Panc1 (cell line): ENCODE results near the gene TBX4. TPM values are rescaled to one million over a fixed set of nuclear protein-coding genes. Genes with fewer than 3 reads are reported as not detected.

Experiments used
- ATAC-seq: fragments of 200-7000 bp; cut with Tn5 transposase; 2 replicates; pipeline ENCODE4 v1.9.1; 2020; ENCODE audit warnings: mild to moderate bottlenecking, moderate library complexity
- BruUV-seq: library from RNA; stranded (reverse); fragments of 400-500 nt; replicated peaks from 2 replicates; lab custom pipeline; 2021; lab: Mats Ljungman, UMichigan
- CTCF ChIA-PET: fragments of 300-600 bp; sonication (Branson Sonifier 250); formaldehyde crosslinking; loops from one replicate; lab custom pipeline; 2022; ENCODE audit warnings: antibody characterized with exemption; lab: Charles Lee
- POLR2A ChIA-PET: fragments of 300-600 bp; sonication (Branson Sonifier 250); formaldehyde crosslinking; loops from one replicate; lab custom pipeline; 2022; ENCODE audit warnings: antibody characterized with exemption; lab: Charles Lee
- DNase-seq: peaks from one replicate; pipeline ENCODE4 v3.0.0-alpha.2; 2010; ENCODE audit warnings: low read depth, low spot score
- H3K27ac ChIP-seq: 2 replicates; pipeline ENCODE4 v1.5.1; 2011; ENCODE audit warnings: mild to moderate bottlenecking, low read length, inconsistent platforms
- H3K27me3 ChIP-seq: fragments of 200-500 bp; sonication (Bioruptor generic); 2 replicates; pipeline ENCODE4 v1.6.0; 2014; ENCODE audit warnings: low read length, inconsistent platforms; ENCODE audit not compliant: control insufficient read depth, insufficient read depth
- H3K36me3 ChIP-seq: fragments of 200-500 bp; sonication (Bioruptor generic); 2 replicates; pipeline ENCODE4 v1.5.1; 2014; ENCODE audit warnings: inconsistent platforms, mild to moderate bottlenecking, low read length, moderate library complexity; ENCODE audit not compliant: control insufficient read depth, insufficient read depth
- H3K4me1 ChIP-seq: 2 replicates; pipeline ENCODE4 v1.5.1; 2011; ENCODE audit warnings: inconsistent platforms, mild to moderate bottlenecking, low read length, moderate library complexity; ENCODE audit not compliant: control insufficient read depth, insufficient read depth
- H3K4me3 ChIP-seq, 2 experiments: 2 replicates each; pipeline ENCODE4 v1.5.1; 2011 to 2012; ENCODE audit warnings: low read depth in 2 of 2, low read length in 2 of 2, mild to moderate bottlenecking in 2 of 2, inconsistent platforms in 1 of 2, moderate library complexity in 1 of 2
- H3K9me3 ChIP-seq: fragments of 200-500 bp; sonication (Bioruptor generic); 2 replicates; pipeline ENCODE4 v1.5.1; 2014; ENCODE audit warnings: low read depth, mild to moderate bottlenecking, inconsistent platforms, low read length, moderate library complexity; ENCODE audit not compliant: control insufficient read depth, insufficient read depth
- POLR2AphosphoS5 ChIP-seq: IDR thresholded peaks from 2 replicates; pipeline ENCODE4 v1.6.1; 2012; ENCODE audit warnings: mild to moderate bottlenecking, low read depth, low read length, moderate library complexity
- SIN3A ChIP-seq: IDR thresholded peaks from 2 replicates; pipeline ENCODE4 v1.6.1; 2012; ENCODE audit warnings: low read depth, mild to moderate bottlenecking, low read length, moderate library complexity, borderline replicate concordance; ENCODE audit not compliant: insufficient read depth
- TCF7L2 ChIP-seq: IDR thresholded peaks from 2 replicates; pipeline ENCODE4 v1.6.1; 2011; ENCODE audit warnings: mild to moderate bottlenecking, low read depth, low read length, inconsistent platforms
- in situ Hi-C: cut with HindIII; loops from 2 replicates; pipeline ENCODE4 v1.10.0; 2016; ENCODE audit warnings: low sequenced_read_pairs, low pct_unique_long_range_greater_than_20kb
- intact Hi-C: fragments of 100-400 bp; cut with micrococcal nuclease; formaldehyde crosslinking; loops from one replicate; pipeline ENCODE4 v1.10.0; 2022; ENCODE audit not compliant: unreplicated experiment
- total RNA-seq: library from RNA; stranded (reverse); gene quantifications from one replicate; pipeline ENCODE4 v1.2.1, GENCODE V29; 2021; ENCODE audit not compliant: unreplicated experiment
- TF ChIP-seq, protein P1 (sequence below): fragments of 450-650 bp; IDR thresholded peaks from 2 replicates; pipeline ENCODE4 v1.5.1; 2017; ENCODE audit warnings: mild to moderate bottlenecking
- TF ChIP-seq, protein P2 (sequence below), 2 experiments: IDR thresholded peaks; 2 replicates each; pipeline ENCODE4 v1.6.1; 2011 to 2012; ENCODE audit warnings: low read depth in 2 of 2, control low read depth in 1 of 2, low read length in 1 of 2, mild to moderate bottlenecking in 1 of 2, moderate library complexity in 1 of 2; ENCODE audit not compliant: insufficient read depth in 1 of 2

TBX4 gene
- total RNA-seq, 1 experiment from 2014 or later = not detected

DNA sequence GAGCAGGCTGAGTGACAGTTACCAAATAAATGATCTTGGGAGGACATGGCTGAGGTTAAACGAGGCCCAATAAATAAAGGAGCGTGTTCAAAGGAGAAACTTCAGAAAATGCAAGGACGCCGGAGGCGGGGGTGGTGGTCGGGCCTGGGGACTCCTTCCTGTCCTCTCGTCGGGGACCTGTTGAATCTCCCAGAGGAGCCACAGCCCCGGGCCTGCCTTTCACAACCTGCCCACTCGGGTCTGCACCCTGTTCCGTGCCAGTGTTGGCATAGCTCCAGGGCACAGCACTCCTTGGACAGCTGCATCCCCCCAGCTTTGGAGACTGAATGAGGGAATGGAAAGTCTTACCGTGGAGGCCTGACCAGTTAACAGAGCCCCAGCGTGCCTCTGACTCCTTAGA is 8.1 kb upstream of the TBX4 start:
- POLR2A ChIA-PET = no interaction called here
- in situ Hi-C loops = no loop called here
- CTCF ChIA-PET = interaction anchor here (0.6 kb wide), 1 partner anchor 28 kb away, joined by 4 read pairs; no protein-coding TSS in a partner anchor
- Histone ChIP-seq H3K27ac (no peak overlapping the region), H3K4me3 (no peak overlapping the region), H3K9me3 (no peaks in the 10 kb centered on the region), H3K27me3 (no peaks in the 10 kb centered on the region), H3K4me1 (no peaks in the 10 kb centered on the region), H3K36me3 (no peaks in the 10 kb centered on the region)
- DNase-seq (no peak), ATAC-seq (no peak)
- BruUV-seq = no TSS peak
- intact Hi-C loops = no loop called here
- TF ChIP-seq SIN3A (no peak), TCF7L2 (no peak), POLR2AphosphoS5 (no peak)
- TF ChIP-seq, protein P1, sequence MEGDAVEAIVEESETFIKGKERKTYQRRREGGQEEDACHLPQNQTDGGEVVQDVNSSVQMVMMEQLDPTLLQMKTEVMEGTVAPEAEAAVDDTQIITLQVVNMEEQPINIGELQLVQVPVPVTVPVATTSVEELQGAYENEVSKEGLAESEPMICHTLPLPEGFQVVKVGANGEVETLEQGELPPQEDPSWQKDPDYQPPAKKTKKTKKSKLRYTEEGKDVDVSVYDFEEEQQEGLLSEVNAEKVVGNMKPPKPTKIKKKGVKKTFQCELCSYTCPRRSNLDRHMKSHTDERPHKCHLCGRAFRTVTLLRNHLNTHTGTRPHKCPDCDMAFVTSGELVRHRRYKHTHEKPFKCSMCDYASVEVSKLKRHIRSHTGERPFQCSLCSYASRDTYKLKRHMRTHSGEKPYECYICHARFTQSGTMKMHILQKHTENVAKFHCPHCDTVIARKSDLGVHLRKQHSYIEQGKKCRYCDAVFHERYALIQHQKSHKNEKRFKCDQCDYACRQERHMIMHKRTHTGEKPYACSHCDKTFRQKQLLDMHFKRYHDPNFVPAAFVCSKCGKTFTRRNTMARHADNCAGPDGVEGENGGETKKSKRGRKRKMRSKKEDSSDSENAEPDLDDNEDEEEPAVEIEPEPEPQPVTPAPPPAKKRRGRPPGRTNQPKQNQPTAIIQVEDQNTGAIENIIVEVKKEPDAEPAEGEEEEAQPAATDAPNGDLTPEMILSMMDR = no peak
- TF ChIP-seq, protein P2, sequence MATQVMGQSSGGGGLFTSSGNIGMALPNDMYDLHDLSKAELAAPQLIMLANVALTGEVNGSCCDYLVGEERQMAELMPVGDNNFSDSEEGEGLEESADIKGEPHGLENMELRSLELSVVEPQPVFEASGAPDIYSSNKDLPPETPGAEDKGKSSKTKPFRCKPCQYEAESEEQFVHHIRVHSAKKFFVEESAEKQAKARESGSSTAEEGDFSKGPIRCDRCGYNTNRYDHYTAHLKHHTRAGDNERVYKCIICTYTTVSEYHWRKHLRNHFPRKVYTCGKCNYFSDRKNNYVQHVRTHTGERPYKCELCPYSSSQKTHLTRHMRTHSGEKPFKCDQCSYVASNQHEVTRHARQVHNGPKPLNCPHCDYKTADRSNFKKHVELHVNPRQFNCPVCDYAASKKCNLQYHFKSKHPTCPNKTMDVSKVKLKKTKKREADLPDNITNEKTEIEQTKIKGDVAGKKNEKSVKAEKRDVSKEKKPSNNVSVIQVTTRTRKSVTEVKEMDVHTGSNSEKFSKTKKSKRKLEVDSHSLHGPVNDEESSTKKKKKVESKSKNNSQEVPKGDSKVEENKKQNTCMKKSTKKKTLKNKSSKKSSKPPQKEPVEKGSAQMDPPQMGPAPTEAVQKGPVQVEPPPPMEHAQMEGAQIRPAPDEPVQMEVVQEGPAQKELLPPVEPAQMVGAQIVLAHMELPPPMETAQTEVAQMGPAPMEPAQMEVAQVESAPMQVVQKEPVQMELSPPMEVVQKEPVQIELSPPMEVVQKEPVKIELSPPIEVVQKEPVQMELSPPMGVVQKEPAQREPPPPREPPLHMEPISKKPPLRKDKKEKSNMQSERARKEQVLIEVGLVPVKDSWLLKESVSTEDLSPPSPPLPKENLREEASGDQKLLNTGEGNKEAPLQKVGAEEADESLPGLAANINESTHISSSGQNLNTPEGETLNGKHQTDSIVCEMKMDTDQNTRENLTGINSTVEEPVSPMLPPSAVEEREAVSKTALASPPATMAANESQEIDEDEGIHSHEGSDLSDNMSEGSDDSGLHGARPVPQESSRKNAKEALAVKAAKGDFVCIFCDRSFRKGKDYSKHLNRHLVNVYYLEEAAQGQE (IDR thresholded peaks at IDR 0.05; ENCODE audit: insufficient read depth in 1 of 2, low read depth in 2 of 2, low read length in 1 of 2) = no peak

DNA sequence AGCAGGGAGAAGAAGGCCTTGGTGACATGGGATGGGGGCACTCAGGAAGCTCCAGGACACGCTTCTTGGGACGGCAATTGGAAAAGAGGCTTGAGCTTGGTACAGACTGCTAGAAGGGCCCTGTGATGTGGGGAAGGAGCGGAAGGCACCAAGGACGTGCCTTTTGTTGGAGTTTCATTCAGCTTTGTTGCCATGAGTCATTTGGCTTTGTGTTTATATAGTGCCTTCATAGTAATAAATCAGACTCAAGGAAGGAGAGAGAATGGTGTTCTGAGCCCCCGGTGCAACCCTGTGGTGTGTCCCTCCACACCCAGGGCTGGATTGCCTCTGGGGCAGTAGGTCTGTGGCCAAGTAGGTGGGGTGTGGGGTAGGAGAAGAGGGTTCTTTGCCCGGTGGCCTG is 7.4 kb upstream of the TBX4 start:
- Histone ChIP-seq H3K27me3 (no peaks in the 10 kb centered on the region), H3K36me3 (no peaks in the 10 kb centered on the region), H3K4me3 (no peak overlapping the region), H3K9me3 (no peaks in the 10 kb centered on the region), H3K27ac (no peak overlapping the region), H3K4me1 (0 out of 2 replicates have a peak, but pooled peaks cover under 1% of the 10 kb centered on the region)
- 0 out of 2 replicates have a peak, but pooled peaks have one; percentile 21 for ATAC-seq
- intact Hi-C loops = no loop called here
- TF ChIP-seq, protein P1 = no peak
- no peak for TF ChIP-seq POLR2AphosphoS5
- TF ChIP-seq, protein P2 (IDR thresholded peaks at IDR 0.05; ENCODE audit: insufficient read depth in 1 of 2, low read depth in 2 of 2, low read length in 1 of 2) = no peak
- no peak for TF ChIP-seq TCF7L2
- no peak for TF ChIP-seq SIN3A
- DNase-seq = no peak
- ChIA-PET CTCF (no interaction called here), POLR2A (no interaction called here)
- in situ Hi-C loops = no loop called here
- BruUV-seq = no TSS peak
